CD4-positive, CD25-positive, alpha-beta regulatory T cell (primary cell): ENCODE measurements around the gene NEK5. TPM values are rescaled to one million over a fixed set of nuclear protein-coding genes. Genes with fewer than 3 reads are reported as not detected.
"Not testable (repeated sequence)": the region's sequence is repeated elsewhere in the genome, so short reads cannot be mapped to it uniquely, and the experiment has no call there.

Experiments used
- ATAC-seq, 2 donors: fragments of 150-1000 bp; cut with Tn5 transposase; one replicate each; pipeline ENCODE4 v1.10.0; 2021; ENCODE audit warnings: low read depth in 2 of 2, moderate number of reproducible peaks in 2 of 2, moderate library complexity in 1 of 2
- DNase-seq, 3 donors: peaks; one replicate each; pipeline versions ENCODE4 v3.0.0 to v3.0.0-alpha.2; 2012 to 2022; ENCODE audit warnings: mixed read lengths in 1 of 3
- H3K27ac ChIP-seq: one replicate; pipeline ENCODE4 v1.7.0; 2013; ENCODE audit warnings: mild to moderate bottlenecking, low read length; ENCODE audit not compliant: insufficient read depth, poor library complexity, severe bottlenecking
- H3K27me3 ChIP-seq: one replicate; pipeline ENCODE4 v1.7.0; 2013; ENCODE audit warnings: low read length; ENCODE audit not compliant: control insufficient read depth, insufficient read depth
- H3K36me3 ChIP-seq: one replicate; pipeline ENCODE4 v1.7.0; 2013; ENCODE audit warnings: mild to moderate bottlenecking, low read length, moderate library complexity; ENCODE audit not compliant: control insufficient read depth, insufficient read depth
- H3K4me1 ChIP-seq: 2 replicates; pipeline ENCODE4 v1.7.0; 2013; ENCODE audit warnings: mild to moderate bottlenecking, low read length; ENCODE audit not compliant: insufficient read depth, control insufficient read depth, poor library complexity, severe bottlenecking
- H3K4me3 ChIP-seq: one replicate; pipeline ENCODE4 v1.7.0; 2013; ENCODE audit warnings: low read depth, mild to moderate bottlenecking, low read length, moderate library complexity
- H3K9me3 ChIP-seq, 2 experiments: 1 replicate in 1 of 2; 2 replicates in 1 of 2; pipeline ENCODE4 v1.7.0; 2013; ENCODE audit warnings: low read length in 2 of 2, mild to moderate bottlenecking in 1 of 2, moderate library complexity in 1 of 2; ENCODE audit not compliant: control insufficient read depth in 2 of 2
- H3K27ac Mint-ChIP-seq, 3 donors: one replicate each; pipeline ENCODE4 v1.8.0; 2020 to 2022; ENCODE audit warnings: mild to moderate bottlenecking in 3 of 3, mixed read lengths in 3 of 3, moderate library complexity in 2 of 3
- H3K27me3 Mint-ChIP-seq: one replicate; pipeline ENCODE4 v1.8.0; 2022; ENCODE audit warnings: mild to moderate bottlenecking, mixed read lengths
- H3K36me3 Mint-ChIP-seq: one replicate; pipeline ENCODE4 v1.8.0; 2020; ENCODE audit warnings: mixed read lengths
- H3K4me1 Mint-ChIP-seq, 4 donors: one replicate each; pipeline ENCODE4 v1.8.0; 2020 to 2022; ENCODE audit warnings: mixed read lengths in 4 of 4, mild to moderate bottlenecking in 1 of 4
- H3K4me3 Mint-ChIP-seq, 4 donors: one replicate each; pipeline ENCODE4 v1.8.0; 2020 to 2022; ENCODE audit warnings: mild to moderate bottlenecking in 4 of 4, mixed read lengths in 4 of 4, moderate library complexity in 3 of 4
- H3K9me3 Mint-ChIP-seq, 7 donors: one replicate each; pipeline ENCODE4 v1.8.0; 2020 to 2022; ENCODE audit warnings: mixed read lengths in 7 of 7, mild to moderate bottlenecking in 3 of 7, moderate library complexity in 2 of 7
- polyA plus RNA-seq, 4 donors: library from polyadenylated mRNA; unstranded; fragments of 300-500 nt; fragmentation: Illumina TruSeq; gene quantifications; one replicate each; pipeline ENCODE4 v1.2.3, GENCODE V29; 2021
- total RNA-seq: library from RNA; stranded (reverse); gene quantifications from one replicate; pipeline ENCODE4 v1.2.3, GENCODE V29; 2022

The NEK5 gene
- total and polyA plus RNA-seq, 5 donors from 2014 or later = 0.06 to 0.07 TPM; not detected in 3

GRCh38 chr13:52036037-52036436 lies 92.8 kb downstream of the NEK5 start:
- no peaks in the 10 kb centered on the region for H3K4me1 ChIP-seq
- Mint-ChIP-seq H3K27ac (no peak overlapping the region), H3K9me3 (peaks cover 0 to 5% (median 2%) of the 10 kb centered on the region in 7 donors), H3K27me3 (no peaks in the 10 kb centered on the region), H3K4me3 (no peak overlapping the region), H3K36me3 (peaks cover 17% of the 10 kb centered on the region), H3K4me1 (peaks cover 0 to 17% (median 8%) of the 10 kb centered on the region in 4 donors)
- no peaks in the 10 kb centered on the region for H3K27me3 ChIP-seq
- no peak overlapping the region for H3K4me3 ChIP-seq
- no peaks in the 10 kb centered on the region for H3K9me3 ChIP-seq
- DNase-seq (no peak), ATAC-seq (no peak)
- H3K36me3 ChIP-seq = no peaks in the 10 kb centered on the region
- H3K27ac ChIP-seq = no peak overlapping the region

- H3K27me3 ChIP-seq = no peaks in the 10 kb centered on the region
- no peaks in the 10 kb centered on the region for H3K36me3 ChIP-seq
- H3K27ac ChIP-seq = no peak overlapping the region
- Mint-ChIP-seq H3K36me3 (peaks cover 20% of the 10 kb centered on the region), H3K4me3 (no peak overlapping the region), H3K9me3 (peaks cover 0 to 5% (median 2%) of the 10 kb centered on the region in 7 donors), H3K27ac (no peak overlapping the region), H3K4me1 (peaks cover 7 to 17% (median 15%) of the 10 kb centered on the region in 4 donors), H3K27me3 (no peaks in the 10 kb centered on the region)
- DNase-seq (no peak), ATAC-seq (no peak)
- H3K4me3 ChIP-seq = no peak overlapping the region
- H3K9me3 ChIP-seq = no peaks in the 10 kb centered on the region
- H3K4me1 ChIP-seq = no peaks in the 10 kb centered on the region
These were observed 94.2 kb downstream of the NEK5 start for GRCh38 chr13:52034616-52035226.

- H3K27ac Mint-ChIP-seq = peak overlapping the region in 1 of 3 donors; percentile 20
- DNase-seq (no peak), ATAC-seq (no peak)
- H3K36me3 Mint-ChIP-seq = peaks cover 34% of the 10 kb centered on the region
- H3K9me3 Mint-ChIP-seq = peaks cover 0 to 5% (median 2%) of the 10 kb centered on the region in 7 donors
- Histone ChIP-seq H3K27me3 (no peaks in the 10 kb centered on the region), H3K4me3 (no peak overlapping the region), H3K4me1 (no peaks in the 10 kb centered on the region), H3K27ac (no peak overlapping the region), H3K9me3 (no peaks in the 10 kb centered on the region), H3K36me3 (peaks cover 16% of the 10 kb centered on the region)
- no peaks in the 10 kb centered on the region for H3K27me3 Mint-ChIP-seq
- H3K4me1 Mint-ChIP-seq = peaks cover 12 to 26% (median 19%) of the 10 kb centered on the region in 4 donors
- no peak overlapping the region for H3K4me3 Mint-ChIP-seq
These were observed 95.8 kb downstream of the NEK5 start for GRCh38 chr13:52033039-52033438.

- not testable (repeated sequence) for H3K9me3 ChIP-seq, ATAC-seq, DNase-seq, H3K4me1 ChIP-seq, H3K27me3 ChIP-seq, H3K27me3 Mint-ChIP-seq, H3K4me3 ChIP-seq, H3K27ac ChIP-seq, H3K9me3 Mint-ChIP-seq, H3K4me3 Mint-ChIP-seq
- Mint-ChIP-seq H3K27ac (peak overlapping the region in 1 of 3 donors; percentile 18), H3K36me3 (peaks cover 52% of the 10 kb centered on the region), H3K4me1 (peaks cover 26 to 40% (median 30%) of the 10 kb centered on the region in 4 donors)
- H3K36me3 ChIP-seq = peaks cover 29% of the 10 kb centered on the region
These were observed 98.5 kb downstream of the NEK5 start for GRCh38 chr13:52030401-52030800.

GRCh38 chr13:52029569-52029968 lies 99.3 kb downstream of the NEK5 start:
- peaks cover 23 to 41% (median 32%) of the 10 kb centered on the region in 4 donors for H3K4me1 Mint-ChIP-seq

GRCh38 chr13:52027832-52028231 lies 101.0 kb downstream of the NEK5 start:
- Histone ChIP-seq H3K36me3 (peaks cover 53% of the 10 kb centered on the region), H3K9me3 (no peaks in the 10 kb centered on the region), H3K4me3 (no peak overlapping the region), H3K4me1 (no peaks in the 10 kb centered on the region), H3K27ac (no peak overlapping the region), H3K27me3 (no peaks in the 10 kb centered on the region)
- Mint-ChIP-seq H3K4me3 (no peak overlapping the region), H3K36me3 (peaks cover 65% of the 10 kb centered on the region), H3K4me1 (peaks cover 18 to 43% (median 32%) of the 10 kb centered on the region in 4 donors), H3K27me3 (no peaks in the 10 kb centered on the region), H3K9me3 (peaks cover 0 to 8% (median 5%) of the 10 kb centered on the region in 7 donors), H3K27ac (no peak overlapping the region)
- ATAC-seq (no peak), DNase-seq (no peak)

More at GRCh38 chr13:52029569-52029968, 99.3 kb downstream of the NEK5 start:
- H3K9me3 Mint-ChIP-seq = peaks cover 0 to 8% (median 5%) of the 10 kb centered on the region in 7 donors
- no peak overlapping the region for H3K4me3 Mint-ChIP-seq
- Histone ChIP-seq H3K27ac (no peak overlapping the region), H3K27me3 (no peaks in the 10 kb centered on the region), H3K36me3 (peaks cover 36% of the 10 kb centered on the region), H3K4me1 (no peaks in the 10 kb centered on the region), H3K4me3 (no peak overlapping the region), H3K9me3 (no peaks in the 10 kb centered on the region)
- H3K27me3 Mint-ChIP-seq = no peaks in the 10 kb centered on the region
- H3K36me3 Mint-ChIP-seq = peaks cover 58% of the 10 kb centered on the region
- no peak overlapping the region for H3K27ac Mint-ChIP-seq
- no peak for ATAC-seq
- DNase-seq = no peak

GRCh38 chr13:52026246-52026626 lies 102.6 kb downstream of the NEK5 start:
- no peak for ATAC-seq
- Mint-ChIP-seq H3K36me3 (peaks cover 78% of the 10 kb centered on the region), H3K27me3 (no peaks in the 10 kb centered on the region), H3K9me3 (peaks cover 0 to 8% (median 5%) of the 10 kb centered on the region in 7 donors), H3K4me3 (no peak overlapping the region), H3K27ac (peak overlapping the region in 1 of 3 donors; percentile 1), H3K4me1 (peaks cover 13 to 38% (median 32%) of the 10 kb centered on the region in 4 donors)
- Histone ChIP-seq H3K36me3 (peaks cover 64% of the 10 kb centered on the region), H3K27ac (no peak overlapping the region), H3K4me1 (no peaks in the 10 kb centered on the region), H3K27me3 (no peaks in the 10 kb centered on the region), H3K4me3 (no peak overlapping the region), H3K9me3 (no peaks in the 10 kb centered on the region)
- no peak for DNase-seq
